ENCODE results near the gene CMSS1.

CMSS1 gene

GRCh38 chr3:100002599-100003350, 185.1 kb downstream of the CMSS1 start:
- peak; percentile 100 for FAIRE-seq
- peak; percentile 47 for DNase-seq (ENCODE audit: insufficient read length, low spot score)

GRCh38 chr3:100003609-100004503, 186.2 kb downstream of the CMSS1 start:
- no peak for TF ChIP-seq POLR2A (IDR thresholded peaks at IDR 0.05; ENCODE audit: low read depth, low read length)
- FAIRE-seq (peak; percentile 23), DNase-seq (ENCODE audit: insufficient read length, low spot score) (no peak)

More at GRCh38 chr3:100002599-100003350, 185.1 kb downstream of the CMSS1 start:
- TF ChIP-seq POLR2A (IDR thresholded peaks at IDR 0.05; ENCODE audit: low read depth, low read length): no peak

DNA sequence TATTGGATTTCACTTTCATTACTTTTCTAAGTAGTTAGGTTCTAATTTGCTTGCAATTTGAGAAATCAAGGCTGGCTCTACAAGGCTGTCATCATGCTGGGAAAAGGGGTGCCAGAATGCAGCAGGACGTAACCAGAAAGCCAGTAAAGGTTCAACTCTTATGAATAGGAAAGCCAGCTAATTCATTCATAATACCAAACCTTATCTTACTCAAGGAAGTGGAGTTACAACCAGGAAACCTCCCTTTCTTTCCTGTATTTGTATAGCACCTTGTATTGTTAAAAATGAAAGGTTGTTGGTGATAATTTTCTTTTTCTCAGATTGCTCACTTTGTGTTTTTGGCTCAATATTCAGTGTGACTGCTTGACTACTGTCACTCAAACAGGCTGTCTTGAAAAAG, 187.3 kb downstream of the CMSS1 start:
- no peak for DNase-seq (ENCODE audit: insufficient read length, low spot score)
- TF ChIP-seq POLR2A (IDR thresholded peaks at IDR 0.05; ENCODE audit: low read depth, low read length): no peak
- no peak for FAIRE-seq

- FAIRE-seq: peak; percentile 30
- TF ChIP-seq POLR2A (IDR thresholded peaks at IDR 0.05; ENCODE audit: low read depth, low read length): no peak
- no peak for DNase-seq (ENCODE audit: insufficient read length, low spot score)
These were observed 188.2 kb downstream of the CMSS1 start for GRCh38 chr3:100005665-100006393.

DNA sequence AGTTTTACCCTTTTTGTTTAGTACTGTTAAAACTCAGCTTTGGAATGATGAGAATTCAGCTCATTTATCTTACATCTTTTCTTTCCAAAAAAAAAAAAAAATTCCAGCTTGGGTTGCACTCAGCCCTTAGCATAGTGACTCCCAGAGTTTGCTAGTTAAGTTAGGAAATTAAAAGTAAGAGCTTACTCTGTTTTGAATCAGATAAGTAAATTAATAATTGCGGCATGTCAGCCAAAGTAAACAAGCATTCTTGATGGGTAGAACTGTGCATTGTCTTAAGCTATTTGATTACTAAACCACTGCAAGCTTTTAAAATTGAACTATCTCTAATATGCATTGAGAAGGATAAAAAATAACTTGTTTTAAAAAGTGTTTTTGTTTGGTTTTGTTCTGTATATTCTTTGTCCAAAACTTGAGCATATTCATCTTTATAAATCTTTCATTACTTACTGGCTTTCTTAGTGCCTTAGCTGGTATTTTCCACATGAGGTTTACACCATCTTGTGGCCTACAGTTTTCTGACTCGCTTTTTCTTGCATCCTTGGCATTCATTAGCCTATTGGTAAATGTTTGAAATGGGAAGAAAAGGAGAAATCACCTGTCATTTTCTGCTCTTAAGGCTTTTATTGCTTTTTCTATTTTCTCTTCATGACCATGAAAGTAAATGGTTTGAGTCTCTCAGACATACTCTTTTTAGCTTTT, 189.1 kb downstream of the CMSS1 start:
- DNase-seq (ENCODE audit: insufficient read length, low spot score) (no peak), FAIRE-seq (no peak)
- TF ChIP-seq POLR2A (IDR thresholded peaks at IDR 0.05; ENCODE audit: low read depth, low read length): no peak

DNA sequence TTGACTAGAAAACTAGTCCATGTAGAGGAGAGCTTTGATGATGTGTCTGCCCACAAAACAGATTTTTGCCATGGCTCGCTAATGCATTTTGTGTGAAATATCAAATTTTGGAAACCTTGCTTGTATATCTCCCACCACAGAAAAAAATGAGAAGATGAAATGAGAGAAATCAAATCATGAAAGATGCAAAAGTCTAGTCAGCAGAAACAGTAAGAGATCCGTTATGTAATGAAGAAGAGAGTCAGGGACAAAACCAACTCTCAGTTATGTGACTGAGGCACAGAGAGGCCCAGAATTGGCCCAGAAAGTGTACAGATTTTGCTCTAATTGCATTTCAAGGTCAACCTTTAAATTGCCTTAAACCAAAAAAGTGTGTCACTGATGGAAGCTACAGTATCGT, 189.7 kb downstream of the CMSS1 start:
- FAIRE-seq (no peak), DNase-seq (ENCODE audit: insufficient read length, low spot score) (no peak)
- no peak for TF ChIP-seq POLR2A (IDR thresholded peaks at IDR 0.05; ENCODE audit: low read depth, low read length)

DNA sequence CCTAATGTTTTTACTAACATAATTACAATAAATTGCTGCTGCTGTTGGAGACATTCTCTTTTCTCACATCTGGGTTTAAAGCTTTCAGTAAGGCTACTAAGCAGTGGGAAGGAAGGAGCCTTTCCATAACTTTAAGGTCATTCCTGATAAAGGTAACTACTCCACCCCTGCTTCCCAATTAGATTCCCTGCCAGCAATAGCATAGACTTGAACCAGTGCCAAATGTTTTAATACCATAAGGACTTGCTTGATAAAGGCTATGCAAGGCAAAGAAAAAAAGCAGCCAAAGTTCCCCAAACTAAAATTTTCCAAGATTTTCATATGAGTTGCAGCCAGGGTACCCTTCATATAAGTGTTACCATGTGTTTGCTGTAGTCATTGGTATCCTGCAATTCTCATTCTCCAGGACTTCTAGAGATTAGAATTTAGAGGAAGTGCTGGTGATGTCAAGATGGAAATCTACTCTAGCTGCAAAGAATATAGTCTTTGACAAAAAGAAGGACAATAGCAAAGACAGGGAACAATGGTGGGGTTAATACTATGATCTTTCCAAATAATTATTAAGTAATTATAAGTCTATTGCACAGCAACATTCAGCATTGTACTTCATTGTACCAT, 190.5 kb downstream of the CMSS1 start:
- FAIRE-seq (peak; percentile 36), DNase-seq (ENCODE audit: insufficient read length, low spot score) (no peak)
- TF ChIP-seq POLR2A (IDR thresholded peaks at IDR 0.05; ENCODE audit: low read depth, low read length): no peak

- FAIRE-seq (peak; percentile 52), DNase-seq (ENCODE audit: insufficient read length, low spot score) (no peak)
- no peak for TF ChIP-seq POLR2A (IDR thresholded peaks at IDR 0.05; ENCODE audit: low read depth, low read length)
These were observed 191.8 kb downstream of the CMSS1 start for GRCh38 chr3:100009276-100010086.

GRCh38 chr3:100010087-100010417, 192.4 kb downstream of the CMSS1 start:
- DNase-seq (ENCODE audit: insufficient read length, low spot score) (no peak), FAIRE-seq (peak; percentile 15)
- no peak for TF ChIP-seq POLR2A (IDR thresholded peaks at IDR 0.05; ENCODE audit: low read depth, low read length)

DNA sequence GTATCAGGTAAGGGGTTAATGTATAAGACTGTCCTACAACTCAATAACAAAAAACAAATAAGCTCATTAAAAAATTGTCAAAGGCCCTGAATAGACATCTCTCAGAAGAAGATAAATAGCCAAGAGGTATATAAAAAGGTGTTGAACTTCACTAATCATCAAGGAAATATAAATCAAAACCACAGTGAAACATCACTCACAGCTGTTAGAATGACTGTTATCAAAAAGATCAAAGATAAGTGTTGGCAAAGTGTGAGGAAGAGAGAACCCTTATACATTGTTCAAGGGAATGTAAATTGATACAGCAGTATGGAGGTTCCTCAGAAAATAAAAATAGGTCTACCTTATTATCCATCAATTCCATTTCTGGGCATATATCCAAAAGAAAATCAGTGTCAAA, 201.1 kb downstream of the CMSS1 start:
- no peak for TF ChIP-seq POLR2A (IDR thresholded peaks at IDR 0.05; ENCODE audit: low read depth, low read length)
- DNase-seq (ENCODE audit: insufficient read length, low spot score): no peak
- FAIRE-seq: no peak

DNA sequence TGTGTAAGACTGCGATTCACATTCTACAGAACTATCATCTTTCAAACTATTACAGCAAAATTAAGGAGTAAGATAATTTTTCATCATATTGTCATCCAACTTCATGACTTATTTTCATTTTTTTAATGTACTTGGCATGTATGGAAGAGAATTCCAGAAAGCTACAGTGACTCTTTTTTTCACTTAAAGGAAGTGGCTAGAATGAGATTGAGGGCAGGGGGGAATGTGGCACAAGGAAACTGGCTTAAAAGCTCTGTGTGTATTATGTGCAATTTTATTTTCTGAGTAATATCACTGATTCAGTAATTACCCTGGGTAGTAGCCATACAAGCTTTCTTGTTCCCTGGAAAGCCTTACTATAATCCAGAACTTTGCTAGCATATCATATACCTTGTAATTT, 202.1 kb downstream of the CMSS1 start:
- FAIRE-seq: no peak
- DNase-seq (ENCODE audit: insufficient read length, low spot score): no peak
- TF ChIP-seq POLR2A (IDR thresholded peaks at IDR 0.05; ENCODE audit: low read depth, low read length): no peak

- FAIRE-seq: no peak
- TF ChIP-seq POLR2A (IDR thresholded peaks at IDR 0.05; ENCODE audit: low read depth, low read length): no peak
These were observed 203.4 kb downstream of the CMSS1 start for GRCh38 chr3:100020876-100021644.

More at GRCh38 chr3:100020876-100021644, 203.4 kb downstream of the CMSS1 start:
- DNase-seq (ENCODE audit: insufficient read length, low spot score): no peak
